Heart right ventricle (tissue), 16 donors: ENCODE data around the gene SCRN2. TPM values are rescaled to one million over a fixed set of nuclear protein-coding genes. Genes with fewer than 3 reads are reported as not detected.
A peak's percentile ranks its signal among the peaks of the same experiment; 100 is the strongest.

Experiments
- ATAC-seq, 8 donors: fragments of 200-7000 bp; cut with Tn5 transposase; one replicate each; pipeline ENCODE4 v1.9.1; 2020; ENCODE audit warnings: mild to moderate bottlenecking in 8 of 8, moderate library complexity in 8 of 8, moderate number of reproducible peaks in 1 of 8
- DNase-seq, 2 donors: peaks; one replicate each; pipeline ENCODE4 v3.0.0-alpha.2; 2020
- H3K27ac ChIP-seq, 10 donors: fragments of 200-600 bp; sonication (generic) in 2 of 10; one replicate each; pipeline versions ENCODE4 v1.5.0 to v1.8.0; 2020 to 2022; ENCODE audit warnings: mild to moderate bottlenecking in 3 of 10
- H3K27me3 ChIP-seq, 7 donors: fragments of 200-600 bp; one replicate each; pipeline ENCODE4 v1.8.0; 2021 to 2022; ENCODE audit warnings: mild to moderate bottlenecking in 2 of 7
- H3K36me3 ChIP-seq, 9 donors: fragments of 200-600 bp; sonication (generic) in 1 of 9; one replicate each; pipeline versions ENCODE4 v1.5.0 to v1.8.0; 2020 to 2022; ENCODE audit warnings: mild to moderate bottlenecking in 2 of 9
- H3K4me1 ChIP-seq, 9 donors: fragments of 200-600 bp; sonication (generic) in 1 of 9; one replicate each; pipeline versions ENCODE4 v1.5.0 to v1.8.0; 2020 to 2022; ENCODE audit warnings: mild to moderate bottlenecking in 4 of 9
- H3K4me3 ChIP-seq, 10 donors: fragments of 200-600 bp; sonication (generic) in 2 of 10; one replicate each; pipeline versions ENCODE4 v1.5.0 to v1.8.0; 2020 to 2022; ENCODE audit warnings: mild to moderate bottlenecking in 7 of 10, moderate library complexity in 2 of 10
- H3K9me3 ChIP-seq, 11 donors: fragments of 200-600 bp in 10 of 11; sonication (generic) in 2 of 11; one replicate each; pipeline versions ENCODE4 v1.5.0 to v1.8.0; 2013 to 2022; ENCODE audit warnings: mild to moderate bottlenecking in 2 of 11, control low read depth in 1 of 11, moderate library complexity in 1 of 11
- WGBS, 2 donors: extraction: QIAGEN DNeasy Blood & Tissue Kit; methylation state at CpG; one replicate each; pipeline ENCODE4 v1.1.7; 2013; ENCODE audit warnings: inconsistent platforms in 1 of 2; 5-methylcytosine and 5-hydroxymethylcytosine counted together
- intact Hi-C, 10 donors: fragments of 100-400 bp; cut with DNase I; formaldehyde crosslinking; loops; one replicate each; pipeline versions ENCODE4 v1.11.1 to v1.14.2; 2022
- polyA plus RNA-seq, 2 donors: library from polyadenylated mRNA; stranded (reverse); fragments of 200-250 nt; gene quantifications; one replicate each; pipeline ENCODE4 v1.2.3, GENCODE V29; 2013
- total RNA-seq, 10 donors: library from RNA; stranded (reverse); fragmentation: NEBNext Ultra II Directional in 3 of 10; extraction: Animal tissue kit (Norgen Biotek cat#: 25700) in 3 of 10; gene quantifications; one replicate each; pipeline versions ENCODE4 v1.2.1 to v1.2.4, GENCODE V29; 2021 to 2023
- TF ChIP-seq, protein P1 (sequence below), 9 donors: fragments of 200-600 bp; sonication (generic) in 2 of 9; IDR thresholded peaks; one replicate each; pipeline versions ENCODE4 v1.5.0 to v1.8.0; 2021 to 2022; ENCODE audit warnings: antibody characterized with exemption in 9 of 9, mild to moderate bottlenecking in 5 of 9, moderate library complexity in 1 of 9
- donor health status: Arrhythmogenic right ventricular cardiomyopathy.
- donor health status: ischemic (EF 13 %, LVEDD 7.1; RV severe dilation, severe dysfunction).
- donor health status: healthy with polysubstance abuse.
- donor health status: DM: no; HTN: yes; CAD: no.
- donor health status: DM: no; HTN: no; CAD: no.
- donor health status: ischemic (EF 25% LVEDD 6.9; RV normal size, moderate dysfunction).
- donor health status: ischemic (EF 25% LVEDD 5.7; RV mildly dilated, moderate dysfunction).
- donor health status: healthy.
- donor health status: DM: yes; HTN: yes; CAD: no.
- donor health status: Ischemic cardiomyopathy.
- donor health status: ischemic (EF 35%, LVEDD 5.7; RV mildly dilated, moderate dysfunction).
- donor health status: nonischemic (EF 11% LVEDD 7.7; RV severe dilation, severe dysfunction).
- donor health status: DM: yes; HTN: yes; CAD: no.
- donor health status: PGD.
- donor health status: ischemic (EF 29% LVEDD 5.4; RV normal size, mild dysfunction).
- donor health status: nonischemic (EF 23%, LVEDD 6.1; RV moderate dilation, normal function).

The SCRN2 gene
- total and polyA plus RNA-seq, 12 donors: 20.6 to 82.5 (median 34.5) TPM

DNA sequence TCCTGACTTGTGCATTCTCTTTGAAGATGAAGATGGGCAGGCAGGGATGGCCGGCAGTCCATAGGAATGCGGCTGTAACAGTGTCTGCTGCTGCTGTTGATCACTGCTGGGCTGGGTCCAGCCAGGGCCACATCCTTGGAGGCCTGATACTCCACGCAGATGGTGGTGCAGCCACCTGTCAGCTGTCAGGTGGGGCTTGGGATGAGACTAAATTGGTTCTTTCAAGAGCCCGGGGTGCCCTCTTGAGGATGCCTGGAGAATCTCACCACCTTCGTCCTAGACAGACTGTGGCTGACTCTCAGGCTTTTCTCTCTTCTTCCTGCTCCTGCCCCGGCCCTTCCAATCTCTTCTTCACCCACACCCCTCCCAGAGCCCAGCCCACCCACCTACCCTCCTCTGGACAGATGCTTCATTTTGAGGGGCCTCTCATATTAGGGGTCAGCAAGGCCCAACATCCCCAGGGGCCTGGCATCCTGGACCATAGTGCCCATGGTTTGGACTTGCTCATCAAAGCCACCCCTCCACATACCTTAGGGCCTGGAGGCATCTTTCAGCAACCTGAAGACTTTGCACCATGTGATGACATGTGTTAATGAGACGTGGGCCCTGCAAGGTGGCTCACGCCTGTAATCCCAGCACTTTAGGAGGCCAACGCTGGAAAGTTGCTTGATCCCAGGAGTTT lies 38.6 kb downstream of the SCRN2 start:
- H3K36me3 ChIP-seq: peaks cover 0 to 11% (median 0%) of the 10 kb centered on the region in 9 donors
- TF ChIP-seq, protein P1, sequence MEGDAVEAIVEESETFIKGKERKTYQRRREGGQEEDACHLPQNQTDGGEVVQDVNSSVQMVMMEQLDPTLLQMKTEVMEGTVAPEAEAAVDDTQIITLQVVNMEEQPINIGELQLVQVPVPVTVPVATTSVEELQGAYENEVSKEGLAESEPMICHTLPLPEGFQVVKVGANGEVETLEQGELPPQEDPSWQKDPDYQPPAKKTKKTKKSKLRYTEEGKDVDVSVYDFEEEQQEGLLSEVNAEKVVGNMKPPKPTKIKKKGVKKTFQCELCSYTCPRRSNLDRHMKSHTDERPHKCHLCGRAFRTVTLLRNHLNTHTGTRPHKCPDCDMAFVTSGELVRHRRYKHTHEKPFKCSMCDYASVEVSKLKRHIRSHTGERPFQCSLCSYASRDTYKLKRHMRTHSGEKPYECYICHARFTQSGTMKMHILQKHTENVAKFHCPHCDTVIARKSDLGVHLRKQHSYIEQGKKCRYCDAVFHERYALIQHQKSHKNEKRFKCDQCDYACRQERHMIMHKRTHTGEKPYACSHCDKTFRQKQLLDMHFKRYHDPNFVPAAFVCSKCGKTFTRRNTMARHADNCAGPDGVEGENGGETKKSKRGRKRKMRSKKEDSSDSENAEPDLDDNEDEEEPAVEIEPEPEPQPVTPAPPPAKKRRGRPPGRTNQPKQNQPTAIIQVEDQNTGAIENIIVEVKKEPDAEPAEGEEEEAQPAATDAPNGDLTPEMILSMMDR (IDR thresholded peaks at IDR 0.05): peak in 8 of 9 donors; percentile 17 to 66 (median 58)
- peaks cover 0 to 14% (median 0%) of the 10 kb centered on the region in 9 donors for H3K4me1 ChIP-seq
- intact Hi-C loops: loop anchor here in 6 of 10 donors (5.0 to 10.0 kb wide), 4 partner anchors 105 to 140 kb away; partner anchors contain the start of gene TBKBP1 (in 1 of the 6)
- no peak for DNase-seq
- 35 to 36% methylated on average over 9 of the region's 9 CpGs for WGBS, 2 donors
- no peak overlapping the region for H3K27ac ChIP-seq
- H3K27me3 ChIP-seq: peaks cover 0 to 3% (median 0%) of the 10 kb centered on the region in 7 donors
- no peak overlapping the region for H3K4me3 ChIP-seq
- ATAC-seq: peak in 7 of 8 donors; percentile 32 to 63 (median 44)
- no peaks in the 10 kb centered on the region for H3K9me3 ChIP-seq

DNA sequence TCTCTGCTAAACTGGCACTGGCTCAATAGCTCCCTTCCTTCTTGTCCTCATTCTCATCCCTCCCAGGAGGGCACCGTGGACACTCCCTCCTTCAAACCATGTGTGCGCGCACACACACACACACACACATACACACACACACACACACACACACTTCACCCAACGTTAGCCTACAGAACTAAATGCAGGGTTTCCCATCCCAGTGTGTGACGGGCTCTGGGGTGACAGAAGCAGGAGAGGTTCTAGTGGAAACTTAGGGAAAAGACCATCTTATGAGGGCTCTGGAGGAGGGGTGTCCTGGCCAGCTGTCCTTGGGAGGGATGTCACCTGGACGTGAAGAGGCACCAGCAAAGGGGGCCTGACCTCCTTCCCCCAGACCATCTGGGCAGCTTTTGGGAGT lies 39.2 kb downstream of the SCRN2 start:
- TF ChIP-seq, protein P1 (IDR thresholded peaks at IDR 0.05): no peak
- Histone ChIP-seq H3K27ac (no peak overlapping the region), H3K4me1 (peaks cover 0 to 14% (median 0%) of the 10 kb centered on the region in 9 donors), H3K9me3 (no peaks in the 10 kb centered on the region), H3K36me3 (peaks cover 0 to 5% (median 0%) of the 10 kb centered on the region in 9 donors), H3K4me3 (no peak overlapping the region), H3K27me3 (peaks cover 0 to 5% (median 0%) of the 10 kb centered on the region in 7 donors)
- intact Hi-C loops: loop anchor here in 6 of 10 donors (5.0 to 10.0 kb wide), 4 partner anchors 105 to 140 kb away; partner anchors contain the start of gene TBKBP1 (in 1 of the 6)
- no peak for DNase-seq
- 56 to 60% methylated on average over 6 of the region's 6 CpGs for whole genome bisulfite sequencing, 2 donors
- ATAC-seq: no peak

DNA sequence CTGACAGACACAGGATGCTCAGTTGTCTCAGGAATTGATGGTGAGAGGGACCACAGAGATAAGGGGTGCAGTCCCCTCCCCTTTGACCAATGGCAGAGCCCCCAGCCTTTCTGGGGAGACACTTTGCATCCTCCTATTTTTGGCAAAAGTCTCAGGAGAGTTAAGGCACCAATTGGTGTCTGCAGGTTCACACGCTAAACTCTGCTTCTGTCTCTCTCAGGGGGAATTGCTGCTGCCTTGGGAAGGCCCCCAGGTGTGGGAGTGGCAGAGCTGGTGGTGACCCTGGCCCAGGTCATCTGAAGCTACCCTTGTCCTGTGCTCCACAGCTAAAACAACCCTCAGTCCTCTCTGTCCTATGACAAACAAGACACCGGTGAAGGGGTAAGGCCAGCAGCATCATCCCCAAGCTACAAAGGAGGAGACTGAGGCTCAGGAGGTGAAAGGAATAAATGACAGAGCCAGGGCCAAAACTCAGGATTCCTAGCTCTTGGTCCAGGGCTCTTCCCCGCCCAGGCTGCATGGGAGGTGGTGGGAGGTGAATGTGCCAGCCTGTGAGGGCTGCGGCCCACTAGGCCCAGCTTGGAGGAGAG lies 39.8 kb downstream of the SCRN2 start:
- no peaks in the 10 kb centered on the region for H3K9me3 ChIP-seq

DNA sequence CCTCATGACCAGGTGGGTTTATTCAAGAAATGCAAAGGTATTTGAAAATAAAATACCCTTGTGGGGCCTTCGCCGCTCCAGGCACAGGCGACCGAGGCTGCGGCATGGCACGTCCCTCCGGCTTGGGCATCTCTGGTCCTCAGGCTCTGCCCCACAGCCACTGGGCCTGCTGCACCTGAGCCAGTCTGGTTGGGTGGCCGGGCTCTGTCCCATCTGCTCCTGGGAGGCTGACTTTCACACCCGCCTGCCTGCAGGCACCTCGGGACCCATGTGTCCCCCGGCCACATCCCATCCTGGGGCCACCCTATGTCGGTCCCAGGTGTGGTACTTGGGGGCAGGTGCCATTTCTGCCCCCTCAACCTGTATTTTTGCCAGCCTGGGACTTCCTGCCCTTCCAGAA lies 40.4 kb downstream of the SCRN2 start:
- 81 to 82% methylated on average over 12 of the region's 12 CpGs for WGBS, 2 donors
- intact Hi-C loops: loop anchor here in 6 of 10 donors (5.0 to 10.0 kb wide), 4 partner anchors 103 to 138 kb away; partner anchors contain the start of gene TBKBP1 (in 1 of the 6)
- no peak for DNase-seq

More for the DNA sequence above, 39.8 kb downstream of the SCRN2 start:
- TF ChIP-seq, protein P1 (IDR thresholded peaks at IDR 0.05): no peak
- 73 to 83% methylated on average over 4 of the region's 4 CpGs for WGBS, 2 donors
- Histone ChIP-seq H3K4me3 (no peak overlapping the region), H3K27me3 (peaks cover 0 to 10% (median 0%) of the 10 kb centered on the region in 7 donors), H3K36me3 (no peaks in the 10 kb centered on the region), H3K27ac (no peak overlapping the region), H3K4me1 (peaks cover 0 to 12% (median 0%) of the 10 kb centered on the region in 9 donors)
- intact Hi-C loops: loop anchor here in 6 of 10 donors (5.0 to 10.0 kb wide), 4 partner anchors 104 to 139 kb away; partner anchors contain the start of gene TBKBP1 (in 1 of the 6)
- DNase-seq: no peak
- no peak for ATAC-seq

More for the DNA sequence above, 40.4 kb downstream of the SCRN2 start:
- peaks cover 0 to 12% (median 0%) of the 10 kb centered on the region in 7 donors for H3K27me3 ChIP-seq
- TF ChIP-seq, protein P1 (IDR thresholded peaks at IDR 0.05): no peak
- no peak for ATAC-seq
- no peak overlapping the region for H3K4me3 ChIP-seq
- no peak overlapping the region for H3K27ac ChIP-seq
- H3K9me3 ChIP-seq: no peaks in the 10 kb centered on the region
- H3K36me3 ChIP-seq: no peaks in the 10 kb centered on the region
- peaks cover 0 to 7% (median 0%) of the 10 kb centered on the region in 9 donors for H3K4me1 ChIP-seq
